Activated CD4-positive, alpha-beta T cell treated with anti-CD3 and anti-CD28 coated beads, Interleukin-2, Interleukin-6, amounts not matched to agents 100 ng/mL and 50 ng/mL, durations not matched to agents 16 hours and 8 hours (primary cell): Measurements from ENCODE around the gene PPFIBP1.
A peak's percentile ranks its signal among the peaks of the same experiment; 100 is the strongest.

Experiments used
- DNase-seq: peaks from one replicate; pipeline ENCODE4 v3.0.0-alpha.2; 2020

Gene PPFIBP1

DNA sequence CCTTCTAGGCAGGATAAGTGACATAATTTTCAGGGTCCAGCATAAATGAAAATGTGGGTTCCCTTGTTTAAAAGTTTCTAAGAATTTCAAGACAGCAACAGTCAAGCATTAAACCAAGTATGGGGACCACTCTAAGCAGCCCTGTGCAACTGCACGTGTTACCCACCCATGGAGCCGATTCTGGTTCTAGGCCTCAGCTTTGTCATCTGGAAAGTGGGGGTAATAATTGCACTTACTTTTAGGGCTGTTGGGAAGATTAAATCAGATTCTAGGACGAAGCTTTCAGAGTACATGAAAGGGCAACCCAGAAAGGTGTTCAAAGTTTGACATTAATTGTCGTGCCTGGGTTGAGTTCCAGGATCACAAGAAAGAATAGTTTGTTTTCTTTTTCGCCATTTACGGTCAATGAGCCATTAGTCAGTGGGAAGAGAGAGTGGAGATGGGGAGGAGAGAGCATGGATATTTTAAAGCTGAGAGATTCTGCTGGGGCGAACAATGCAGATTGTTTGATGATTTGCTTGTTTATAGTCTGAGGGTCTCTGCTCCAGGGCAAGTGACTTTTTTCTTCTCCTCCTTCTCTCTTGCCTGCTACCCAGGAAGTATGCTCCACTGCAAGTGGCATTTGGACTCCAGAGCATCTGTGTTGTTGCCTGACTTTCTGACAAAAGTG, 10.7 kb upstream of the PPFIBP1 start:
- DNase-seq = no peak

DNA sequence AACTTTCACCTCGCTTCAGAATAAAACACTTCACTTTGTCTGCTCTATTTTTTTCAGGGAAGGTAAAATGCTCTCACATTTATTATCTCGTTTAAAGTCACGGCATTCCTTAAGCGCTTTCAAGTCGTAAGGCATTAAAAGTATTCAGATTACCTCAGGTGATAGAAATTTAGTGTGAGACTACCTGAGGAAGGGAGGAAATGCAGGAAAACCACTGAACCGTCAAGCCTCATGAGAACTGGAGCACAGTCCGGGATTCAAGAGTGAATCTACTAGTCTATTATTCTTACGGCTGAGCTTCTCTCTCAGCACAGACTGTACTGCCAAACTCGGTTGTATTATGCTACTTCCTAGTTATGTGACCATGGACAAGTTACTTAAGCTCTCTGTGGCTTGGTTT, 8.3 kb upstream of the PPFIBP1 start:
- DNase-seq = no peak

DNA sequence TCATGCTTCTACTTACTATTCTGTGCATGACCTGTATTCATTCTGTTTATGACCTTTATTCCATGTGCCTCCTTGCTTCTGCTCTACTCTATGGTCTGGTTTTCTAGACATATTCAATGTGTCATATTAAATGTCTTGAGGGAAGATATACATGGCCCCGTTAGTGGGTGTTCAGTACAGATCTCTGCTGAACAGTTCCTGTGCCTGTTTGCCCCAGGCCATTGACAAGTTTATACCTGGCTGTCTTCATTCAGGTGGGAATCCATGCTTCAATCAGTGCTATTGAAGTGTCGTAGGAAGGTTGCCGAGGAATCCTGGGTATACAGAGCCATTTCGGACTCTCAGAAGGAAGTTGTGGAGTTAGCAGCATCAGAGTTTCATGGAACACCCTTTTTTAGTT, 7.4 kb upstream of the PPFIBP1 start:
- DNase-seq = no peak

DNA sequence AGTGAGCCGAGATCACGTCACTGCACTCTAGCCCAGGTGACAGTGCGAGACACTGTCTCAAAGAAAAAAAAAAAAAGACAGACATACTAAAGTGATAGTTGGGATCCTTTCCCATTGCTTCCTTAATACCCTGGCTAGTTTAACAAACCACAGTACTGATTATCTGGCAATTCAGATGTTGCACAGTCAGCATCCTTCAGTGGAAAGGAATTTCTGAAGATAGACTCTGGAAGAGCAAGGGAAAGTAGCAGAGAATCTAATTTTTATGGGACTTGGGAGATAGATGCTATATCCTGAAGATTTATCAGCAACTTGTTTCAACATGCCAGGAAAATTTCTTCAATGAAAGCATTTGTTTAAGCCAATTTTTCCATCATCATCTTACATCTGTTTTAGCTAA, 6.5 kb upstream of the PPFIBP1 start:
- DNase-seq = no peak

DNA sequence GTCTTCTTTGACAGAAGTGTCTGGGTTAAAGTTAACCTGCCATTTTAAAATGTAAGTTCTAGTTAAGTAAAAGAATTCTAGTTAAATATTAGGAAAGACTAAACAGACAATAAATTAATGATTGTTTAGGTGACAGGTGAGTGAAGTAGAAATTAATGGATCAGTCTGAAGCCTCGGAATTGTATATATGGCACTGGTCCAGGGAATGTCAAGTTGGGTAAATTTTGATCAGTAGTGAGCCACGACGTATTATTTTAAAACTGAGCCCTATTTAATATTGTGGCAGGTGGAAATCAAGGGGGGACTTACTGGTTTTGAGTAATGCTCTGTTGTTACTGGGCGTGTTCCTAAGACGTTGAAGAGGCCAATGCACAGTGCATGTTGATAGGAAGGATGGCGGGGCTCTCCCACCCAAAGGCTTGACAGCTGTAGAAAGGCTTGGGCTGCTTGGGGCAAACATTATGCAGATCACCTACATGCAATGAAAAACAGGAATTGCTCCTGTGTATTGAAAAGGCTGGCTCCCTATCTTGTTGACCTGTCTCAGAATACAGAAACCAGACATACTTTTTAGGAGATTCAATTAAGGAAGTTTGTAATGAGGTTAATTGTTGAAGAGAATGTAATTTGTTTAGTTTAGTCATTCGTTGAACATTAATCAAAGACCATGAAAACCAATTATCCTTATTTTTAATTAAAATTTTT, 5.9 kb upstream of the PPFIBP1 start:
- DNase-seq = no peak

DNA sequence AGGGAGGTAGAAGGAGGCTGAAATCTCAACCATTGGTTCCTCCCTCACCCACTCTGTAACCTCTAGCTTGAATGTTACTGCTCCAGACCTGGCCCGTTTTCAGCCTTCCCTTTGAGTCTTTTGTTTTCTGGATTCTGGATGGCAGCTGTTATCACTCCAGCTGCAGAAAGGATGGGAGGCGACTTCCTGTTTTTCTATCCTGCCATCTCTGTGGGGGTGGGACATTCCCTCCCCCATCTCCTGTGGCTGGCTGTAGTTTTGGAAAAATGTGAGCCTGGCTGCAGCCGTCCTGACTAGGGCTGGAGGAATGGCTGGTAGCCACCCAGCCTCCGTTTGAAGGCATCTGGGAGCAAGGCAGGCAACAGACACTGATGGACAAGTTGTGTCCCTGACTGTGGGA, 2.9 kb upstream of the PPFIBP1 start:
- DNase-seq = no peak

DNA sequence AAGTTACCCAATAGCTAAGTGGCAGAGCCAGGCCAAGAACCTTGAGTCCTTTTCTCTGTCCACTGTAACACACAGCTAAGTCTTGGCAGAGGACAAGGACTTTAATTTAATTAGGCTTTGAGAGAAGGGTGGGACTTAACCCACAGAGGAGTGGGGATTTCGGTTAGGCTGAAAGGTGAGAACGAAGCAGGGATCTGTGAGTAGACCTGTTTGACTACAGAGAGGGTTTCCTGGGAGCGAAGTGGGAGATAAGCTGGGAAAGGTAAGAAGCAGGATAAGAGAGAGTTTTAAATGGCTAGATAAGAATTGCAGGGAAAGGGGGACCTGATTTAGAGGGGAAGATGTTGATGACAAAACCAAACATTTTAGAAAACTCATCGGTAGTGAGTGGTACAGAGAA, 2.0 kb upstream of the PPFIBP1 start:
- no peak for DNase-seq

DNA sequence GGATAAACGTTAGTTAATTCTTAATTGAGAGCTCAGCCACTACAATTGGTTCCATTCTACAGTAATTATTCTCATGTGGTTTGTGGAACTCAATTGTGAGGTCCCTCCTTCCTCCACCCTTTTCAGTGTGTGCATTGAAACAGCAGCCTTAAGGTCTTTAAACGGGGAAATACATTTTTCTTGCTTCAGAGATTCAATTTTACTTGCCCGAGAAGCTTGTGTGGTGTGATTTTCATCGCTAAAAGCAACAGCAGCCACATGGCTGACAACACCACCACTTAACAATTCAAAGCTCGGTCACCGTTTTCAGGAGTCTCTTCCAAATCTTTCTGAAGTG, 733 bp upstream of the PPFIBP1 start:
- peak; percentile 13 for DNase-seq

DNA sequence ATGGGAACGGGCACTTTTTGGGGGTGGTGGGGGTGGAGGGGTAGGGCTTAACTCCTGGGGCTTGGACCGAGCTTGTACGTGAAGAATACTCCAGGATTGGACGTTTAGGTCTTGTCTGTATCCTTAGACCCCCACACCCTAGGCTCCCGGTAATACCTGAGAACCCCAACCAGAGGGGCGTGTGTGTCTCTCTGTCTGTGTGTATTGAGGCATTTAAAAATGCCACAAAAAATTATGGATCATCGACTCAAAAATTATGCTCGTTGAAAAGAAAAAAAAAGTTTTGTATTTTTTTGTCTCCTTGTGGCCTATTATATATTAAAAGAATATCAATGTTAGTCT, 459 bp downstream of the PPFIBP1 start:
- no peak for DNase-seq

DNA sequence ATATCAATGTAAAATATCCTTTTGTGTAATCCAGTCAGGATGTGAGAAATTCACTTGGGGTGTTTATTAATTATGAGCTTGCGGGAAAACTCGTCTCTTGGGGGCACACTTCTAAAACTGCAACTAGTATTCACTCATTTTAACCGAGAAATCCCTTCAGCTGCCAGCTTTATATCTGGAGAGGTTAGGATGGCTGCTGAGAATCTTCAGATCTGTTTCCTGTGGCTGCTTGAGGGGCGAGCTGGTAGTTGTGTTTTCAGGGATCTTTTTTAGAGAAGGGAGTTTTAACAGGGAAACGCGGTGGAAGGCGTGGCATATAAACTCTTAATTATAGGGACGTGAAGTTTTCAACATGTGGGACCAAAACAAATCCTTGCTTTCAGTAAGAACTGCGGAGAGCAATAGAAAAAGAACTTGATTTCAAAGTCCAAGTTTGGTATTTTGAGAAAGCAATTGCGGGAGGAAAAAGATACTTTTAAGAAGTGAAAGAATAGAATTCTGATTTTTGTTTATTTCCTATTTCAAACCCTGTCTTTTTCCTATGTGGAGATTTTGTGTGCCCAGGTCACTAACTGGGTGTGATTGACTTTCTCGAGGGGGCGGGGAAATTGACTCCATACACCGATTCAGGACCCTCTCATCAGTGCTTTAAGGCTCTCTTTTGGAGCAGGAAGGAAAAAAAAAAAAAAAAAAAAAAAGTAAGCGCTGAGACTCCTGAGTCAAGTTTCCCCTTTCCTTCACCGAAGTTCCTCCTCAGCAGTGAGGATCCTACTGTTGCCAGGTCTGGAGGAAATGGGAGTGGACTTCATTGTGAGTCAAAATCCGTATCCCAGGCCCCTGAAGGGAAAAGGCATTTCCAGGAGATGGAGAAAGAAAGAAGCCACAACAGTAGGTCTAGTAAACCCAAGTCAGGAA, 1.1 kb downstream of the PPFIBP1 start:
- DNase-seq = no peak

DNA sequence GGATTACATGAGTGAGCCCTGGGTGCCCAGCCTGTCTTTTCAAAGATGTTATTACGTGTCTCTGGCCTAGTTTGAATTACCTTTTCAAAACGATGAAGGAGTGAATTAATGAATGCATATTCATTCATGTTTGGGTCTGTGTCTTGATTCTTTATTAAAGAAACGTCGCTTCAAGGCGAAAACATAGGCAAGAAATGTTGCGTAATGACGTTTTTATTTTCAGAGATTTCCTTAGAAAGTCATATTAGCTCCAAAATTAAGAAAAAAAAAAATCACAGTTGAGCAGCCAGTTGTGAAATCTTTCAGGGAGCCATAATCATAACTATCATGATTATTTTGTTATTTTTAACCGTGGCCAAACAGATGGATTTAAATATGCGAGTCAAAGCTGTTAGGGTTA, 3.5 kb downstream of the PPFIBP1 start:
- DNase-seq = no peak

DNA sequence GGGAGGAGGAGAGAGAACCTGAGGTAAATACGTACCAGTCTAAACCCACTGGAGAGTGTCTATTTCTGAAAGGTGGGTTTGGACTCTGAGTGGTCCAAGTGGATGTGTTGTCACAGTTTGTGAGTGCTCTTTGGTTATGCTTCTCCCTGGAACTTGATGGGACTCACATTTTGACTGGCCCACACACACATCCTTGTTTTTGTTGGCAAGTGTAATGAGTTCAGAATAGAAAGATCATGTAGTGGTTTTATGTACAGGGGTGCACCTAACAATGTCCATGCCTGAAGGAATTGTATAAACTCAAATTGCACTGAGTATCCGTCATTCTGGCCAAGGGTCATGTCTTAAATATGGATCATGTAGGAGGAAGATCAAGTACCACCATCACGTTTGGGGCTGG, 4.8 kb downstream of the PPFIBP1 start:
- no peak for DNase-seq

DNA sequence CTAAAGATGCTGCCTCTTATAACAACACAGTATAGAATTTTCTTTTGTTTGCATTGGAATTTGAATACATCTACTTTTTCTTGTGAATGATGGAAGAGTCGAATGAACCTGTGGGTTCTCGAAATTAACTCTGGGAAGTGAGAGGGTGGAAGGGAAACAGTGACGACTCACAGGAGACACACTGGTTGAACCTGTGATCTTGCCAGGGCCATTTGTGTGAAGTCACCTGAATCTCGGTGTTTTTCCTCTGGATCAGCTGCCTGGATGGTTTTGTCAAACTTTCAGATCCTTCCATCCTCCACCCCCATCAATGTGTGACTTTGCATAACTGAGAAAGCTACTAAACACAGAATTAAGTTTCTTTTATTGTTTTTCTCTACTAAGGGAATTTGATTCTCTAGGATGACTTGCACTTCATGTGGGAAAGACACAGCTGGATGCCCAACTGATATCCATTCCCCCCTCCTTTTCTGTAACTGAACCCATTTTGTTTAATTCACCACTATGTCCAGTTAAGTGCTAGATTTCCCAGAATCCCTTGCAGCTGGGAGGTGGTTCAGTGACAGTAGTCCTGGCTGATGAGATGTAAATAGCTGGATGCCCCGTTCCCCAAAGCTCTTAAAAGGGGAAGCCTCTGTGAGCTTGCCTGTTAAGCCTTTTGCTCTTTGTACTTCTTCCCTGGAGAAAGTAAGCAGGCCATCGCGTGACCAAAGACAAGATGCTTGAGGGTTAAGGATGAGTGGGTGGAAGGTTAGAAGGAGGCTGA, 6.3 kb downstream of the PPFIBP1 start:
- DNase-seq = no peak

DNA sequence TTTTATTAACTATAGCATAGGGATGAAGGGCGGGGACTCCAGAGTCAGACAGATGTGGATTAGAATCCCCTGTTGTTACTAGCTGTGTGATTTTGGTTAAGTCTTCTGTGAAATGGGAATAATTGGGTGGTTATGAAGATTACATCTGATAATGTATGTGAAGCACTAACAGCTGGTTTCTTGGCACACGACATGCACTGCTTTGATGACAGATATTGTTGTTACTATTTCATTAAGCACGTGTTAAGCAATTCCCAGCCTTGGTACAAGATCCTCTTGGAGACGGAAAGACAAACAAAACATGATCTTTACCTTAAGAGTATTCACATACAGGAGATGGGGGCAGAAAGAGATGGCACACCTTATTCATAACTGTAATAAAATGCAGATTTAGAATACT, 7.9 kb downstream of the PPFIBP1 start:
- DNase-seq = no peak

DNA sequence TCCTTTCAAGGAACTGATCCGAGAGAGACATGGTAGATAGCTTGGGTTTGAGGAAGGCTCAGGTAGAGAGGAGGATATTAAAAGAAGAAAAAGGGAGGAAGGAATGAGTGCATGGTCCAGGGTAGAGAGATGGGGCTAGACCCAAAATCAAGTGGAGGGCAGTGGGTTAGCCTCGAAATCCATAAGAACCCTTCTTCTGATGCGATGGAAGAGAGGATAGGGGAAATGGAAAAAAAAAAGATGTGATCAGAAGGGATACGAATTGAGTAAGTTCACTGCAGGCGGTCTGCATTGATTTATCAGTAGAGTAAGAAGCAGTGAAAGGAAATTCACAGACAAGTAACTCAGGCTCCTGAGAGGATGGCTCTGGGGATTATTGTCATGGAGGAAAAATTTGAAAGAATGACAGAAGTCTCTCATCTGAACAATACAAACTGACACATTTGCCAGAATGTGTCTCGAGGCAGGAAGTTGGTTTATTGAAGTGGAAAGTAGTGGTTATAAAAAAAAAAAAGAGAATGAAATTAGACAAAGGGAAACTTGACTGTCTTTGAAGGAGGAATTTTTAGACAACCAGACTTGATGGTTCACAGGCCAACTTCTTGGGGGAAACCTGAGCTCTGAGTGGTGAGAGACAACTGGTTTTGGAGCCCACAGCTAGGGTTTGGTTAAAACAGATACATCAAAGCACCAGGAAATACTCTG, 10.2 kb downstream of the PPFIBP1 start:
- peak; percentile 48 for DNase-seq

DNA sequence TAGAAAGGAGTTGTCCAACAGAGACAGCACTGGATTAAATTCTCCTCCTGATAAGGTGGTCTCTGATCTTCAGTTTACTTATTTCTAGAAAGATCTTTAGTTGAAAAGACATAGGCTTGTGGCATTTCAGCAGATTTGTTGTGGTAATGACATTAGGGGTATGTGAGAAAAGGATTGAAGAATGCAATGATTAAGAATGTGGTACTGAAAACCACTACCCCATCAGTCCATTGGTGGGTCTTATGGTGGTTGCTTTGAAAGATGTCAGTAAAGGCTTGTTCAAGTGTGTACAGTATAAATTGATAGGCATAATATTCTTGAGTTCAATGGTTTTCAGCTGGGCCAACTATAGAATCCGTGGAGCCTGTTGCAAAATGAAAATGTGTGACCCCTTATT, 10.8 kb downstream of the PPFIBP1 start:
- no peak for DNase-seq

DNA sequence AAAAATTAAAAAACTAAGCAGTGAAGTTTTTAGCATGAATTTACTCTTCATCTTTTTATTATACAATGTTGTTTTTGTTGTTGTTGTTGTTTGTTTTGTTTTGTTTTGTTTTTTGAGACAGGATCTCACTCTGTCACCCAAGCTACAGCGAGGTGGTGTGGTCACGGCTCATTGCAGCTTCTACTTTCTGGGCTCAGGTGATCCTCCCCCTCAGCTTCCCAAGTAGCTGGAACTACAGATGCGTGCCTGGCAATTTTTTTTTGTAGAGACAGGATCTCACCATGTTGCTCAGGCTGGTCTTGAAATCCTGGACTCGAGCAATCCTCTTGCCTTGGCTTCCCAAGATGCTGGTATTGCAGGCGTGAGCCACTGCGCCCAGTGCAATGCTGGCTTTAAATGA, 11.3 kb downstream of the PPFIBP1 start:
- DNase-seq = no peak

DNA sequence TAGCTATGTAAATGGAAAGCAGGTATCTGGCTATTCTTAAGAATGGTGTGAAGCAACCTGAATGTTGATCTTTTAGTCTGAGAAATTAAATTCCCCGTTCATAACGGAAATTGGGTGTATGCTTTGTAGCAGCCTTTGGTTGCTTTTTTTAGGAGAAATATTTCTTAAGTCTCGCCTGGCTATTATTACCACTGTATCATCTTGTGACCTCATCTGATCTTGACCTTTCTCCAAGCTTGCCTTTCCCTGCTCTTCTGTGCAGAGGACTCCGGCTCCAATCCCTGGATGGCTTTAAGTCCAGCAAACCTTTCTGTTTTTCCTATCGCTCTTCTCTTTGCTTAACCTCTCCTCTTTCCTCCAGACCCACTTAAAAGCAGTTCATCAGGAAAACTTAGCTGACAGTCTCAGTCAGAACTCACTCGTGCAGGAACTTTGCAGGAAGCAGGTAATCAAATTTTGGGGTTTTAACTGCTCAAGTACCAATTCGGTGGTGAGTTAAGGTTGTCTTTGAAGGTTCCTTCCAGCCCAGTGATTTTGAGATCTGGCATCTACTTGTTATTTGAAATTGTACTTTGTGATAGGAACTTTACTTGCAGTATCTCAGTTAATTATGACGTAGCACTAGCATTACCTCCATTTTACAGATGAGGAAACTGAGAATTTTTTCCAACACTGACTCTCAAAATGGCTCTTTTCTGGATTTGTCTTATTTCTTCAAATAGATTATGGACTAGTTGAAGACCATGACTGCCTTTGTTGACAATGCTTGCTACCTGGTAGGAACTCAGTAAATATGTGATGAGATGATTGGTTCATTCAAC, 14.1 kb downstream of the PPFIBP1 start:
- no peak for DNase-seq

DNA sequence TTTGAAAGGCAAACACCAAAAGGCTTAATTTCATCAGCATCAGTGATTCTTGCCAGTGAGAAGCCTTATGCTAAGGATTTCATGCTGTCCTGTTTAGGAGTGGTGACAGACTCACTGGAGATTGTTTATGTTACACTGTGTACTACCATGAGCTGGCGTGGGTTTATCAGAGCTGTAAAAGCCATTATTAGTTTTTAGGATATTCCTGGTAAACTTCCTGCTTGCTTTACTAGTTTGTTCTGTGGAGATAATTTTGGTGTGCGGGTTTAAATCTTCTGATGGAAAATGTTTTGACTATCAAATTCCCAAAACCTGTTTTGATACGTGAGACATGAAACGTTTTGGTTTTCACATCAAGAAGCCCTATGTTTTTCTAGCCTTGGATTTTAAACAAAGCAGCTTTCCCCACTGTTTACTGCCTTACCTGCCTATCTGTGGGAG, 15.2 kb downstream of the PPFIBP1 start:
- DNase-seq = no peak

DNA sequence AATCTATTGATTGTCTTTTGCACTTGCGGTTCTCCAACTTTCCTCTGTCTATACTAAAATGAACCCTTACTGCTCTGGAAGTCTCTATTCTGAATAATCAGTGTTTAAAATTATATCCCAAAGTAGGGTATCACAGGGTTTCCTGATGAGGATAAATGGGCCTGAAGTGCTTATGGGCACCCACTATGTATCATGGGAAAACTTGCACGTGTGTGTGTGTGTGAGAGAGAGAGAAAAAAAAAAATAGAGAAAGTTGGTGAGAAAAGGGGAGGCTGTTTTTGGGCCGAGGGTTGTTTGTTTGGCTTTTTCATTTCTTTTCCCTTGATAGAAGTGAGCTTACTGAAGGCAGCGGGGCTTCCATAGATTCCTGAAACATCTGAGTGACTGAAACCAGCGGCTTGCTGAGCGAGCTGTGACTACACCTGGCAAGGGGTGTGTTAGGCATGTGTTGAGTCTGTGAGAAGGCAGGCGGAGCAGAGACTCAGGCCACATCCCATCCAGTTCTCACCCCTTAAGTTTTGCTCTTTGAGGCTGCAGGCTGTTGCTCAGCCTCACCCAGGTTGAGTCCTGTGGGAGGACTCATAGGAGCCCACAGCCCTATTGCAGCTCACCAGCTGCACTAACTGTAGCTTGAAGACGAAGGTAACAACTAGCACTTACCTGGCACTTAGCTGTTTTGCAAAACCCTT, 17.2 kb downstream of the PPFIBP1 start:
- DNase-seq = no peak

DNA sequence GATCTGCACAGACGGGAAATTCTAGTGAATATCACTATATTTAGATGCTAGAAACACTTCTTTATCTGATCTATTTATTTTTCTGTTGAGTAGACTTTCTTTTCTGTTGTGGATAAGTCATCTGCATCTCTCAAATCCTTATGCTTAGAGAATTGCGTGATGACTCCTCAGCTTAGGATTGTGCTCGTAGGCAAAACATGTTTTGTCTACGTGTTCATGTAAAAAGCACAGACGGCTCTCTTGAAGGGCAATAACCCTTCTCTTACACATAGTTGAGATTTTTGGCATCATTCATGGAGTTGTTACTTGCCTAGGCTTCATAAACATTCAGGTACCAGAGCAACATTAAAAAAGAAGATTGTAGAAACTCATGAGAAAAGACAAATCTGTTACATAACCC, 18.6 kb downstream of the PPFIBP1 start:
- DNase-seq = no peak
